HG02938 (cell line): Measurements from ENCODE around the gene ADGRV1.
A peak's percentile ranks its signal among the peaks of the same experiment; 100 is the strongest.

Source experiments
- ATAC-seq: cut with Tn5 transposase; IDR thresholded peaks from one replicate; pipeline ENCODE4 v1.9.1; 2021; ENCODE audit warnings: mild to moderate bottlenecking, moderate library complexity; ENCODE audit not compliant: unreplicated experiment

Gene ADGRV1

GRCh38 chr5:90932052-90932699, 373.6 kb downstream of the ADGRV1 start:
- ATAC-seq, result no peak

- ATAC-seq, result no peak
Observed at GRCh38 chr5:90933298-90933697, 374.7 kb downstream of the ADGRV1 start.

DNA sequence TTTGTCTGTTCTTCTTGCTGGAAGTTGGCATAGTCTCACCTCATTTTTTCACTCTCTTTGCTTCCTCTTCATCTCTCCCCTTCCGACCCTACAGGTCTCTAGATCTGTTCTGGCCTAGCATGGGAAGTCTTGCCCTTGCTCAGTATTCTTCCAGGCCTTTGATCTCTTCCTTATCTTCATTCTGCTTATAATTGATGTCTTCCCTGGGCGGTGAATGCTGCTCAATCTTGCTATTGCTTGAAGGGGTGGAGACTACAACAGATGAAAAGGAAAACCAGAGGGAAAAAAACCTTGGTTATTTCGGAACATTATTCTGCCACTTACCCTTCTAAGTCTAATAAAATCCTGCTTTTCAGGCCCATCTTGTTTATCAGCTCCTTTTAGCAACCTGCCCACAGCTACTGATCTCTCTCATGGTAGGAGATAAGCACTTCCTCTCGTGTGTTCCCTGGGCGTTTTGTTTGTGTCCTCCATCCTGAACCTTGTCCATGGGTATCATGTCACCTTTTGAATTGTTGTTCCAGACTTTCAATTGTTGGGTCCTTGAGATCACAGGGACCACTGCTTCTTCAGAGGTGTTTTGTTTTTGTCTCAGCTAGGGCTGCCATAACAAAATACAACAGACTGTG, 375.6 kb downstream of the ADGRV1 start:
- no peak for ATAC-seq

DNA sequence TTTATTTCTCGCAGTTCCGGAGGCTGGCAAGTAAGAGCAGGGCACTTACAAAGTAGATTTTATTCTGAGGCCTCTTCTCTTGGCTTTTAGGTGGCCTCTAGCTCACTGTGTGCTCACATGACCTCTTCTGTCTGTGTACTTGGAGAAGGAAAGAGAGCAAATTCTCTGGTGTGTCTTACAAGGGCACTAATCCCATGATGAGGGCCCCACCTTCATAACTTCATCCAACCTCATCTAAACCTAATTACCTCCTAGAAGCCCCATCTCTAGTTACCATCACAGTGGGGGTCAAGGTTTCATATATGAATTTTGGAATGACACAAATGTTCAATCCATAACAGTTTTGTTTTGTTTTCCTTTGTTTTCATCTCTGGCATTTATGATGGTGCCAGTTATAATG, 376.1 kb downstream of the ADGRV1 start:
- ATAC-seq, result no peak

GRCh38 chr5:90939211-90939610, 380.6 kb downstream of the ADGRV1 start:
- no peak for ATAC-seq

GRCh38 chr5:90940227-90940995, 381.8 kb downstream of the ADGRV1 start:
- ATAC-seq, result peak; percentile 100

DNA sequence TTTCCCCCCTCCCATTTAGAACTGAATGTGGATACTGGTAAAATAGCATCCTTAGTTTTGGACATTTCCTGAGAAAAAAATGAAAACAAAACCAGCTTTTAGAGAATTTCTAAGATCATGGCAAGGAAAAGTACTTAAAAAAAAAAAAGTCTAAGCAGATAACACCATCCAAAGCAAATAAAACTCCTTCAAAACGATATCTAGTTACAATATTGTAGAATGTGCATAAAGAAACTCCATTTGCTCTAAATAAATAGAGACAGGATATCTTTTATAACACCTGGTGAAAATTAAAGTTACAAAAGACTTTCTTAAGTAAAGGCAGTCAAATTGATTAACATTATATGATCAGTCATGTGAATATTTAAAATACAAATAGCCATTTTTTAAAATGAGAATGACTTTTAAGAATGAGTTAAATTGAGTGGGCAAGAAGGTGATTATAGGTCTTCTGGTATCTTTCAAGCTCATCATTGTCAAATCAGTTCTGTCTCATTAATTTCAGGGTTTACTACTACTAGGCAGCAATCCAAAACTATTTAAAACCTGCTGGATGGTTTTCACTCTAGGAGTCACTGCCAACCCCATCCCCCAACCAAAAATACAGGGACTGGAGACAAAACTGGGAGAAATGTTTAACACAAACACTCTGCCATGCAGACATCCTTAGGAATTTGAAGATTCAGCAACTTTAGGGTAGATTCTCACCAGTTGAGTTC, 382.6 kb downstream of the ADGRV1 start:
- ATAC-seq, result no peak

DNA sequence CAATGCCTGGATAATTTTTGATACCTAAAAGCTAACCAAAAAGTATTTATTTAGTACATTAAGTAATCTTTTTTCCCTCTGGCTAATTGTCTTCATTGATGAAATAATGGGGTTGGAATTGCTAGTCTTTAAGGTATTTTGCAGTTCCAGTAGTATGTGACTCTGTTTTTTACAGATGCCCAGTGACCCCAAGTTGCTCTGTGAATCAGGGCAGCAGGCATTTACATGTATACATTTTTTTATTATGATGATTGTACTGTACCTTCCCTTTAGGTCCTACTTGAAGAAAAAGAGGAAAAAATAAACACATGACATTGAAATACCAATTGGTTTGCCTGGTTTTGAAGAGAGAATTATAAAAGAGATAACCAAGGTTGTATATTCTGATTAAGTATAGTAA, 385.5 kb downstream of the ADGRV1 start:
- no peak for ATAC-seq

GRCh38 chr5:90947667-90948066, 389.1 kb downstream of the ADGRV1 start:
- ATAC-seq, result no peak

DNA sequence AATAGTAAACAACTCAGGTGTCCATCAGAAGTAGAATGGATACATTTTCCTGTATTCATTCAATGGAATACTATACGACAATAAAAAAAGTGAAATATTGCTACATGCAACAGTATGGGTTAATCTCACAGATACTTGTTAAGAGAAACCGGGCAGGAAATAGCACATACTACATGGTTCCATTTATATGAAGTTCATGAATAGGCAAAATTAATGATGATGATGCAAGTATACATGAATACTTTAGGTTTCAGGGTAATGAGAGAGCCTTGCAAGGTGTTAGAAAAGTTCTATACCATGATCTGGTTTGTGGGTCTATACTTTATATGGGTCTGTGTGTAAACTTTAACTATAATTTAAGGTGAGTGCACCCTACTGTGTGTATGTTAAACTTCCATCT, 390.4 kb downstream of the ADGRV1 start:
- ATAC-seq, result no peak

- peak; percentile 78 for ATAC-seq
Observed at GRCh38 chr5:90949469-90950358, 391.1 kb downstream of the ADGRV1 start.

- ATAC-seq, result no peak
Observed at GRCh38 chr5:90955001-90955635, 396.5 kb downstream of the ADGRV1 start.

GRCh38 chr5:90956511-90957097, 398.0 kb downstream of the ADGRV1 start:
- ATAC-seq, result no peak

GRCh38 chr5:90957906-90958305, 399.3 kb downstream of the ADGRV1 start:
- no peak for ATAC-seq

- no peak for ATAC-seq
Observed at GRCh38 chr5:90959262-90959661, 400.7 kb downstream of the ADGRV1 start.

- no peak for ATAC-seq
Observed at GRCh38 chr5:90962481-90962880, 403.9 kb downstream of the ADGRV1 start.

DNA sequence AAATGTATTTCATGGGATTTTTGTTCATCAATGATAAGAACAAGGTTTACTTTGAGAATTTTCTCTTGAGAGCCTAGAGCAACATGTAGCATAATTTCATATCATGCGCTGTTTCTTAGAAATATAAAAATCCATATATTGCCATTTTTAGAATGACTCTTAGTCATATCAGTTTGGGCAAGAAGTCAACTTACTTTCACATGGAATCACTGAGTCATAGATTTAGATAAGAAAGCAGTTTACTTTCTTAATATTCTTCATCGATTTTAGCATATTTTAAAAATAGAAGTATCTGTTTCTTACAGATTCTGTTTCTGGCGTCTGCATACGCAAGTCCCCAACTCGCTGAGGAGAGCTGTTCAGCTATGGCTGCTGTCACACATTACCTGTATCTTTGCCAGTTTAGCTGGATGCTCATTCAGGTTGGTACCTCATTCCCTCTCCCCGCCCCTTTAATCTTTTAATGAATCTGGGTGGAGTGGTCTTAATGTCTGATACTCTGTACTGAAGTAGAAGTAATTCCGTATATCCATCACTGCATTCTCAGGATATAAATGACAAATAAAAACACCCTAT, 406.6 kb downstream of the ADGRV1 start:
- no peak for ATAC-seq

DNA sequence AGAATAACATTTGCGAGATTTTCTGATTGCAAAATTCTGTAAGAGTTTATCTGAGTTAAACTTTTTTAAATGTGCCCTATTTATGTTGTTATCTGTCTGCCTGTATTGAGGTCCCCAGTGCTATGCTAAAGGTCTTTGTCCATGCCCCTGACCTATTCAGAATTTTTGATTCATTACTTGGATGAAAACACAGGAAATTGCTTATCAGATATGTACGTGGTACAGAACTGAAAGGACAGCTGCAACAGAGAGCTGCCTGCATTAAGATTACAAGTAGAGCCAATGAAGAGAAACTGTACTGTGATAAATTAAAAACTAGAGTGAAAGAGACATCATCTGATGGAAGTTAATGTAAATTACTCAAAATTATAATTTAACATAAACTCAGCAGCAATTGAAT, 408.8 kb downstream of the ADGRV1 start:
- ATAC-seq, result no peak

GRCh38 chr5:90967851-90968250, 409.3 kb downstream of the ADGRV1 start:
- ATAC-seq, result no peak
